SU-DHL-6 (cell line): ENCODE measurements around the gene SRPRB.

Experiments used
- H2AFZ ChIP-seq: fragments of 200-600 bp; sonication (generic); 2 replicates; pipeline ENCODE4 v1.6.1; 2014; ENCODE audit warnings: low read depth, mild to moderate bottlenecking, moderate library complexity, mixed read lengths, antibody characterized with exemption, low read length; ENCODE audit not compliant: severe bottlenecking
- H3F3A ChIP-seq: fragments of 200-600 bp; shearing (Covaris generic); 2 replicates; pipeline ENCODE4 v1.6.0; 2016; ENCODE audit warnings: antibody characterized with exemption, mild to moderate bottlenecking; ENCODE audit not compliant: insufficient read depth
- H3K27ac ChIP-seq: fragments of 200-600 bp; sonication (generic); 2 replicates; pipeline ENCODE4 v1.5.1; 2016; ENCODE audit warnings: low read depth, mild to moderate bottlenecking, low read length, moderate library complexity, mixed read lengths
- H3K27me3 ChIP-seq: fragments of 200-600 bp; sonication (generic), shearing (Covaris generic); 2 replicates; pipeline ENCODE4 v1.6.0; 2014; ENCODE audit warnings: mild to moderate bottlenecking, low read length
- H3K36me3 ChIP-seq: fragments of 200-600 bp; sonication (generic); 2 replicates; pipeline ENCODE4 v1.6.1; 2014; ENCODE audit warnings: mild to moderate bottlenecking, low read length, mixed read lengths
- H3K4me2 ChIP-seq: fragments of 300-600, 200-600 bp; shearing (Covaris generic), sonication (generic); 2 replicates; pipeline ENCODE4 v1.6.0; 2014; ENCODE audit warnings: low read length, low read depth, mild to moderate bottlenecking; ENCODE audit not compliant: poor library complexity, severe bottlenecking
- H3K4me3 ChIP-seq: fragments of 200-600 bp; sonication (generic); 2 replicates; pipeline ENCODE4 v1.5.1; 2014; ENCODE audit warnings: antibody characterized with exemption, low read length, mild to moderate bottlenecking, mixed read lengths; ENCODE audit not compliant: insufficient read depth, poor library complexity, severe bottlenecking
- H3K79me2 ChIP-seq: fragments of 200-600 bp; sonication (generic); 2 replicates; pipeline ENCODE4 v1.6.1; 2014; ENCODE audit warnings: mild to moderate bottlenecking, low read length, moderate library complexity; ENCODE audit not compliant: insufficient read depth
- H3K9ac ChIP-seq: fragments of 200-600 bp; sonication (generic); 2 replicates; pipeline ENCODE4 v1.7.0; 2014; ENCODE audit warnings: mild to moderate bottlenecking, low read length
- H3K9me2 ChIP-seq: fragments of 200-600 bp; sonication (generic); replicated peaks from 2 replicates; pipeline ENCODE4 v1.6.1; 2014; ENCODE audit warnings: low read length; ENCODE audit not compliant: insufficient read depth
- H3K9me3 ChIP-seq: fragments of 200-600 bp; sonication (generic); 2 replicates; pipeline ENCODE4 v1.6.1; 2014; ENCODE audit warnings: low read length, mixed read lengths; ENCODE audit not compliant: insufficient read depth
- H4K20me1 ChIP-seq: fragments of 200-600 bp; sonication (generic); 2 replicates; pipeline ENCODE4 v1.6.1; 2014; ENCODE audit warnings: low read depth, mild to moderate bottlenecking, antibody characterized with exemption, low read length, moderate library complexity, mixed read lengths
- CTCF ChIP-seq: fragments of 200-600 bp; sonication (generic); IDR thresholded peaks from one replicate; pipeline ENCODE4 v1.5.1; 2017; ENCODE audit warnings: antibody characterized with exemption, mild to moderate bottlenecking, low read length, moderate library complexity; ENCODE audit not compliant: insufficient read depth, poor library complexity, severe bottlenecking
- EZH2phosphoT487 ChIP-seq: fragments of 200-600 bp; sonication (generic), shearing (Covaris generic); conservative IDR thresholded peaks from 2 replicates; pipeline ENCODE4 v1.6.1; 2018; ENCODE audit warnings: mild to moderate bottlenecking, antibody characterized with exemption, low read length, moderate library complexity, mixed read lengths

Gene SRPRB

DNA sequence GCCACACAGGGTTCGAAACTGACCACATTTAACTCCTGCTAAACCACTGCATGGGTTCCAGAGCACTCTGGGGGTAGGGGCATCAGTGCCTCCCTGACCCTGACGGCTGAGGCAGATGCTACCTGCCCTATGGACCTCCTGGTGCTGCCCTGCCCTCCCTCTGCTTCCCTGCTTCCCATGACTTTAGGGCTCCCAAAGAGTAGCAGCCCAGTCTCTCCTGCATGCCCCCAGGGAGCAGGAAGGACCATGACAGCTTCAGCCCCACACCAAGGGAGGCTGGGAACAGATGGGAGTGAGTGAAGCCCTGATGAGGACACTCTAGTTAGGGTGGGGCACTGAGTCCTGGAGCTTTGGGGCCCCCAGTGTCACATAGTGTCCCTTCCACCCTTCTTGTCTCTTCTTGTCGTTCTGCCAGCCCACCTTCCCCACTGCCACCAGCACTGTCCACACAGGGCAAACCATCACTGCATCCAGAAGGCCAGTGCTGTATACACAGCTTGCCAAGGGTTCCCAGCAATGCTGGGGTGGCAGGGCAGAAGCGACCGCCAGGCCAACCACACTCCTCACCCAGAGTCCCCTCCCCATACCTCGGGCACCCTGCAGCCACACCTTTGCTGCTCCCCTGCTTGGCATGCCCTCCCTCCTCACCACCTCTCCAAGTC is 31.0 kb downstream of the SRPRB start:
- H3K9me3 ChIP-seq = no peaks in the 10 kb centered on the region
- H3K79me2 ChIP-seq = no peaks in the 10 kb centered on the region
- no peaks in the 10 kb centered on the region for H3F3A ChIP-seq
- H4K20me1 ChIP-seq = no peaks in the 10 kb centered on the region
- H3K36me3 ChIP-seq = no peaks in the 10 kb centered on the region
- H3K9me2 ChIP-seq = no peaks in the 10 kb centered on the region
- H3K9ac ChIP-seq = no peak overlapping the region
- H3K4me2 ChIP-seq = no peak overlapping the region
- no peak overlapping the region for H3K27ac ChIP-seq
- H2AFZ ChIP-seq = no peak overlapping the region
- H3K27me3 ChIP-seq = no peaks in the 10 kb centered on the region
- no peak overlapping the region for H3K4me3 ChIP-seq
- TF ChIP-seq CTCF = no peak
- TF ChIP-seq EZH2phosphoT487 = no peak

DNA sequence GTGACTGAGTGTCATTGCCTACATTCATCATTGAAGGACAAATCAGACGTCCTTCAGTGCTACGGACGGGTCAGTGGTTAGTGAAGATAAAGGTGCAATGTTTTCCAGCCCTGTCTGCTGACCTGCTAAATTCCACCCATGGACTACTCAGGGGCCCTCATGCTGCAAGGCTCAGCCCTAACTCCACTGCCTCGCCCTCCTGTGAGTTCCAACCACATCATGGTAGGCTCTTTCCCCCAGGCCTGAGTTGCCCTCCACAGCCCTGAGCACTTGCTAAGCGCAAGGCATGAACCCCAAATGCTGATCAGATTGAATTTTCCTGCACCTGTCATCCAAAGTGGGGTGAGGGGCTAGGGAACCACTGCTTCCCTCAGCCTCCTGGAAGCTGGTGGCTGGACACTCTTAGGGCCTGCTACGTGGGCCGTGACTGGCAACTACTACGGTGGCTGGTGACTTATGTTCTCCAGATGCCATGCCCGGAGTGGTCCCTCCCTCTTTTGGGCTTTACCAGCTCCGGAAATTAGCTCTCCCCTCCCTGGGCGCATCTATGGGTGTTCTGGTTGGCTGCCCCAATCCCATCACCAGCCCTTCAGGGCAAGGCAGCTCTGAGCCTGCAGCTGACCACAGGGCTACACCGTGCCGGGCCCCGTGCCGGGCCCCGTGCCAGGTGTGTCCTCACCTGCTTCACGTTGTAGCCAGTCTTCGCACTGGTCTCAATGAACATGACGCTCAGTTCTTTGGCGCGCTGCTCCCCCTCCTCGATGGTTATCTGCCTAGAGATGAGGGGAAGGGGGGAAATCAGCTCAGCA is 32.1 kb downstream of the SRPRB start:
- Histone ChIP-seq H3F3A (no peaks in the 10 kb centered on the region), H3K27me3 (no peaks in the 10 kb centered on the region), H3K9me2 (no peaks in the 10 kb centered on the region), H2AFZ (no peak overlapping the region), H3K36me3 (no peaks in the 10 kb centered on the region), H3K79me2 (no peaks in the 10 kb centered on the region), H3K9ac (no peak overlapping the region), H4K20me1 (no peaks in the 10 kb centered on the region), H3K4me3 (no peak overlapping the region), H3K27ac (no peak overlapping the region), H3K9me3 (no peaks in the 10 kb centered on the region), H3K4me2 (no peak overlapping the region)
- TF ChIP-seq EZH2phosphoT487 (no peak), CTCF (no peak)

DNA sequence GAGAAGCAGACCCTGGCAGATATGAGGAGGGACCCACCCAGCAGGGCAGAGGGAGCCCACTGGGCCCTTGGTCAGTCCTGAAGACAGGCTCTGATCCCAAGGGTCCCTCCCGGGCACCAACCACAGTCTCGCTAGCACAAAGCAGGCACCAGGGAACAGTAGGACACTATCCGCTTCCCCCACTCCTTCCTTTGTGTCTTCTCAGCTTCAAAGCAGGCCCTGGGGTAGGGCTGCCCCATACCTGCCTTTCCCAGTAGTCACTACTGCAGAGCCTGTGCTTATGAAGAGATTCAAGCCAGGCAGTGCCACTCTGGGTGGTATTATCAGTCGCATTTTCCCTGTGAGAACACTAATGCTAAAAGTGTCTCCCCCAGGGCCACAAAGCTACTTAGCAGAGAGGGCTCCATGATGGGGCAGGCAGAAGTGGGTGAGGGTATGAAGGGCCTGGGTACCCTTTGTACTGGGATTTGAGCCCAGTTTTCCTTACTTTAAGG is 32.7 kb downstream of the SRPRB start:
- H3K4me2 ChIP-seq = no peak overlapping the region
- H2AFZ ChIP-seq = no peak overlapping the region
- H3K4me3 ChIP-seq = no peak overlapping the region
- no peaks in the 10 kb centered on the region for H3K9me3 ChIP-seq
- H3K9me2 ChIP-seq = no peaks in the 10 kb centered on the region
- H3F3A ChIP-seq = no peaks in the 10 kb centered on the region
- H3K27me3 ChIP-seq = no peaks in the 10 kb centered on the region
- H3K9ac ChIP-seq = no peak overlapping the region
- H3K79me2 ChIP-seq = no peaks in the 10 kb centered on the region
- no peaks in the 10 kb centered on the region for H3K36me3 ChIP-seq
- TF ChIP-seq CTCF (no peak), EZH2phosphoT487 (no peak)
- H3K27ac ChIP-seq = no peak overlapping the region
- H4K20me1 ChIP-seq = no peaks in the 10 kb centered on the region
